Heart left ventricle (tissue), 13 donors: ENCODE data around the gene ZNF429.

Experiments used
- POLR2A ChIP-seq, 2 donors: fragments of 450-650 bp; IDR thresholded peaks; one replicate each; pipeline ENCODE4 v1.6.1; 2017; ENCODE audit warnings: antibody characterized with exemption in 2 of 2, mild to moderate bottlenecking in 2 of 2, moderate library complexity in 2 of 2
- TF ChIP-seq, protein P1 (sequence below), 12 donors: fragments of 200-600 bp; sonication (generic) in 4 of 12; IDR thresholded peaks; one replicate each; pipeline versions ENCODE4 v1.5.0 to v1.8.0; 2018 to 2022; ENCODE audit warnings: antibody characterized with exemption in 12 of 12, mild to moderate bottlenecking in 5 of 12
- donor health status: ischemic (EF 13 %, LVEDD 7.1; RV severe dilation, severe dysfunction).
- donor health status: DM: no; HTN: yes; CAD: no.
- donor health status: DM: no; HTN: no; CAD: no.
- donor health status: ischemic (EF 25% LVEDD 6.9; RV normal size, moderate dysfunction).
- donor health status: ischemic (EF 25% LVEDD 5.7; RV mildly dilated, moderate dysfunction).
- donor health status: ischemic (EF 35%, LVEDD 5.7; RV mildly dilated, moderate dysfunction).
- donor health status: nonischemic (EF 11% LVEDD 7.7; RV severe dilation, severe dysfunction).
- donor health status: DM: yes; HTN: yes; CAD: no.
- donor health status: PGD.
- donor health status: ischemic (EF 29% LVEDD 5.4; RV normal size, mild dysfunction).
- donor health status: nonischemic (EF 23%, LVEDD 6.1; RV moderate dilation, normal function).

DNA sequence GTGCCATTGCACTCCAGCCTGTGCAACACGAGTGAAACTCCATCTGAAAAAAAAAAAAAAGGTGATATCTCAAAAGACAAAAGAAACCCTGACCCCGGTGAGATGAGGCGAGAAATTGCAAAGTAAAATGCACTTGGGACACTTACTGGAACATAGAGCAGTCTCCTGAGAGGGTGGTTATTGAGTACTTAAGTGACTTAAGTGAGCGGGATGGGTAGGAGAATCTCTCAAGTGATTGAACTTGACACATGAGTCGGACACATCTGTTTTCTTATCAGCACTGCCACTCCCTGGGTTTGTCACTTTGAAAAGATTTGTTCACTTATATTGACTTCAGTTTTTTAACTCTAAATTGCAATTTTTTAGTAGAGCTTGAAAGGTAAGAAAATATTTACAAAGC, 2.8 kb downstream of the ZNF429 start:
- no peak for TF ChIP-seq POLR2A (IDR thresholded peaks at IDR 0.05)
- TF ChIP-seq, protein P1, sequence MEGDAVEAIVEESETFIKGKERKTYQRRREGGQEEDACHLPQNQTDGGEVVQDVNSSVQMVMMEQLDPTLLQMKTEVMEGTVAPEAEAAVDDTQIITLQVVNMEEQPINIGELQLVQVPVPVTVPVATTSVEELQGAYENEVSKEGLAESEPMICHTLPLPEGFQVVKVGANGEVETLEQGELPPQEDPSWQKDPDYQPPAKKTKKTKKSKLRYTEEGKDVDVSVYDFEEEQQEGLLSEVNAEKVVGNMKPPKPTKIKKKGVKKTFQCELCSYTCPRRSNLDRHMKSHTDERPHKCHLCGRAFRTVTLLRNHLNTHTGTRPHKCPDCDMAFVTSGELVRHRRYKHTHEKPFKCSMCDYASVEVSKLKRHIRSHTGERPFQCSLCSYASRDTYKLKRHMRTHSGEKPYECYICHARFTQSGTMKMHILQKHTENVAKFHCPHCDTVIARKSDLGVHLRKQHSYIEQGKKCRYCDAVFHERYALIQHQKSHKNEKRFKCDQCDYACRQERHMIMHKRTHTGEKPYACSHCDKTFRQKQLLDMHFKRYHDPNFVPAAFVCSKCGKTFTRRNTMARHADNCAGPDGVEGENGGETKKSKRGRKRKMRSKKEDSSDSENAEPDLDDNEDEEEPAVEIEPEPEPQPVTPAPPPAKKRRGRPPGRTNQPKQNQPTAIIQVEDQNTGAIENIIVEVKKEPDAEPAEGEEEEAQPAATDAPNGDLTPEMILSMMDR (IDR thresholded peaks at IDR 0.05): no peak
